Vagina (tissue), 2 donors: ENCODE measurements around the gene RBBP5.

ENCODE experiments used
- POLR2A ChIP-seq, 2 donors: fragments of 450-650 bp; IDR thresholded peaks; one replicate each; pipeline ENCODE4 v1.6.1; 2017; ENCODE audit warnings: antibody characterized with exemption in 2 of 2, mild to moderate bottlenecking in 2 of 2, moderate library complexity in 2 of 2
- TF ChIP-seq, protein P1 (sequence below), 3 experiments: fragments of 450-650 bp in 2 of 3; fragments of 200-600 bp in 1 of 3; sonication (generic) in 1 of 3; IDR thresholded peaks; one replicate each; pipeline ENCODE4 v1.5.1; 2017 to 2019; ENCODE audit warnings: antibody characterized with exemption in 3 of 3, mild to moderate bottlenecking in 2 of 3, moderate library complexity in 2 of 3

- TF ChIP-seq, protein P1, sequence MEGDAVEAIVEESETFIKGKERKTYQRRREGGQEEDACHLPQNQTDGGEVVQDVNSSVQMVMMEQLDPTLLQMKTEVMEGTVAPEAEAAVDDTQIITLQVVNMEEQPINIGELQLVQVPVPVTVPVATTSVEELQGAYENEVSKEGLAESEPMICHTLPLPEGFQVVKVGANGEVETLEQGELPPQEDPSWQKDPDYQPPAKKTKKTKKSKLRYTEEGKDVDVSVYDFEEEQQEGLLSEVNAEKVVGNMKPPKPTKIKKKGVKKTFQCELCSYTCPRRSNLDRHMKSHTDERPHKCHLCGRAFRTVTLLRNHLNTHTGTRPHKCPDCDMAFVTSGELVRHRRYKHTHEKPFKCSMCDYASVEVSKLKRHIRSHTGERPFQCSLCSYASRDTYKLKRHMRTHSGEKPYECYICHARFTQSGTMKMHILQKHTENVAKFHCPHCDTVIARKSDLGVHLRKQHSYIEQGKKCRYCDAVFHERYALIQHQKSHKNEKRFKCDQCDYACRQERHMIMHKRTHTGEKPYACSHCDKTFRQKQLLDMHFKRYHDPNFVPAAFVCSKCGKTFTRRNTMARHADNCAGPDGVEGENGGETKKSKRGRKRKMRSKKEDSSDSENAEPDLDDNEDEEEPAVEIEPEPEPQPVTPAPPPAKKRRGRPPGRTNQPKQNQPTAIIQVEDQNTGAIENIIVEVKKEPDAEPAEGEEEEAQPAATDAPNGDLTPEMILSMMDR (IDR thresholded peaks at IDR 0.05) = no peak
- TF ChIP-seq POLR2A (IDR thresholded peaks at IDR 0.05) = no peak
Observed at GRCh38 chr1:205038132-205038786, 83.5 kb downstream of the RBBP5 start.
